NCI-H69 (cell line): ENCODE results near the gene KASH5.
A peak's percentile ranks its signal among the peaks of the same experiment; 100 is the strongest.

Experiments used
- DNase-seq: peaks from one replicate; lab custom pipeline; 2025; lab: John Stamatoyannopoulos, UW

Gene KASH5

GRCh38 chr19:49436381-49437017, 48.5 kb downstream of the KASH5 start:
- DNase-seq, result peak; percentile 57

DNA sequence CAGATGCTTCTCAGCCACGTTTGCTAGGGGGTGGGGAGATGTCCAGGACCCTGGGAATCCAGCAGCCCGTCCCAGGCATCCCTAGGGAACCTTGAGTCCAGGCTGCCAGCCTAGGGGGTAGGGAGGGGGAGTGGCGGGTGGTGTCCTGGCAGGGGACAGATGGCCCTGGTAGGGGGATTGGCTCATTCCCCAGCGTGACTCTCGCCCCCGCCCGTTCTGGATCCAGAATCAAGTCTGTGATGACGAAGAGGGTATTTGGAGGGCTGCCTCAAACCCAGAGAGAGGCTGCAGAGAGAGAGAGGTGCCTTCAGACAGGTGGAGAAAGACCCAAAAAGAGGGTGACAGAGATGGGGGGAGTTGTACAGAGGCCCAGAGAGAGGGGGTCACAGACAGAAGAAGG, 49.2 kb downstream of the KASH5 start:
- DNase-seq, result peak; percentile 26

DNA sequence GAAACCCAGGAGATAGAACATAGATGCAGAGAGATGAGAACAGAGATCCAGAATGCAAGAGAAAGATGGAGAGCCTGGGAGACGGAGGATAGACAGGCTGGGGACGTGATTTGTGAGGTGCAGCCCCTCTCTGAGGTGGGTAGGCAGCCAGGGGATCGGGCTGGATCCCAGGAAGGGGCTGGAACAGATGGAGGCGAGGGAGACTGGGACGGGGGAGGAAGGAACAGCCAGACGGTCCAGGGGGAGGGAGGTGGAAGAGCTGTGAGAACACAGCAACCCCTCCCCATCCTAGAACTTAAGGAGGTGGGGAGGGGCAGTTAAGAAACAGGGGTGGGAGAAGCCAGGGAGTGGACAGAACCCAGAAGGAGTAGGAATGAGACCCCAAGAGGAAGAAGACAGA, 50.2 kb downstream of the KASH5 start:
- DNase-seq, result peak; percentile 20

DNA sequence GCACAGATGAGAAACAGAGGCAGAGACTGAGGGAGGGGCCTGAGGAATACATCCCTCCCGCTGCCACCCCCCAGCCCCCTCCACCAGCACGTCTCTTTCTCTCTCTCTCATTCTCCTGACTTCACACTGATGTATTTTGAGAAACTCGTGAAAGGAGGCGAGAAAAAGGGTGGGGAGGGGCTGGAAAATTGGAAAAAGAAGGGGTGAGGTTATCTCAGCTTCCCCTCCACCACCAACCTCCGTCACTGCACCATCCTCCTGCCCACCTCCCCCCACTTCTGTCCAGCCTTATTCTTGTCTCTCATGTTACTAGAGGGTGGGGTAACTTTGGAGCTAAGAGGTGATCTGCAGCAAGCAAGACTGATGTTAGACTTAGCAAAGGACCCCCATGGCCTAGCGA, 51.8 kb downstream of the KASH5 start:
- no peak for DNase-seq

- no peak for DNase-seq
Observed at GRCh38 chr19:49440439-49441209, 52.6 kb downstream of the KASH5 start.

- DNase-seq, result peak; percentile 59
Observed at GRCh38 chr19:49441210-49441959, 53.3 kb downstream of the KASH5 start, which contains the start of gene SLC17A7. TSS of gene SLC17A7 (minus strand) at chr19:49441527. CDS start at chr19:49441379, 148 bp downstream.

DNA sequence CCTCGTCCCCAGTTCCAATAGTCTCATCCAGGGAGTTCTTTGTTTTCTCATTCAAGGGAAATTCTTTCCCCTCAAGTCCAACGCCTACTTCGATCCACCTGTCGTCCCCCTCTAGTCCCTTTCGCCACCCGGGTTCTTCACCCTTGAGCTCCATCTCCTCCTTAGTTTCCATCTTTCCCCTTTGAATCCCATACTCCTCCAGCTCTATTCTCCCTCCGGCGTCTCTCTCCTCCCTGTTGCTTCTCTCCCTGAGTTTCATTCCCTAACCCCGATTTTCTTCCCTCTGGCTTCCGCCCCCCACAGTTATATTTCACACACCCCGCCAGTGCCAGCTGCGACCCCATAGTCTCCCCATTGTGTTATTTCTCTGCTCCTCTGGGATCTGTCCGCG, 53.9 kb downstream of the KASH5 start:
- peak; percentile 59 for DNase-seq

- peak; percentile 68 for DNase-seq
Observed at GRCh38 chr19:49442354-49442753, 54.3 kb downstream of the KASH5 start.

DNA sequence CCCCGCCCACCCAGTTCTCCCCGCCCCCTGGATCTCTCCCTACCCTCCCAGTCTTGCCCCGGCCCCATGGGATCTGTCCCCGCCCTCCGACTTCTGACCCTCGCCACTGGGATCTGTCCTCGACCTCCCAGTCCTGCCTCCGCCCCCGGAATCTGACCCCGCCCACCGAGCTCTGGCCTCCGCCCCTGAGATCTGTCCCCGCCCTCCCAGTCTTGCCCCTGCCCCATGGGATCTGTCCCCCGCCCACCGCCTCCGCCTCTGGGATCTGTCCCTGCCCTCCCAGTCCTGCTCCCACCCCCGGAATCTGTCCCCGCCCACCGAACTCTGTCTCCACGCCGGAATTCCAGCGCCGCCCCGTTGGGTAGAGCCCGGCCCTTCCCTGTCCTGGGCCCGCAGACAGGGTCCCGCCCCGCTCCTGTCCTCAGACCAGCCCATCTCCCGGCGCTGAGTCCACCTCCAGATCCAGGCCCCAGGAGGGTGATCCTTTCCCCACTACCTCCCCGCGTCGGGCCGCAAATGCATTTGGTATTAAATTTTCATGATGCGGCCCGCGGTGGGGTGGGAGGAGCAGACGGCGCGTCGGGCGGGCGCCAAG, 54.8 kb downstream of the KASH5 start:
- peak; percentile 93 for DNase-seq

GRCh38 chr19:49443366-49444099, 55.5 kb downstream of the KASH5 start:
- peak; percentile 99 for DNase-seq

GRCh38 chr19:49444100-49444700, 56.2 kb downstream of the KASH5 start:
- DNase-seq, result peak; percentile 21

- no peak for DNase-seq
Observed at GRCh38 chr19:49445997-49446396, 57.9 kb downstream of the KASH5 start.

DNA sequence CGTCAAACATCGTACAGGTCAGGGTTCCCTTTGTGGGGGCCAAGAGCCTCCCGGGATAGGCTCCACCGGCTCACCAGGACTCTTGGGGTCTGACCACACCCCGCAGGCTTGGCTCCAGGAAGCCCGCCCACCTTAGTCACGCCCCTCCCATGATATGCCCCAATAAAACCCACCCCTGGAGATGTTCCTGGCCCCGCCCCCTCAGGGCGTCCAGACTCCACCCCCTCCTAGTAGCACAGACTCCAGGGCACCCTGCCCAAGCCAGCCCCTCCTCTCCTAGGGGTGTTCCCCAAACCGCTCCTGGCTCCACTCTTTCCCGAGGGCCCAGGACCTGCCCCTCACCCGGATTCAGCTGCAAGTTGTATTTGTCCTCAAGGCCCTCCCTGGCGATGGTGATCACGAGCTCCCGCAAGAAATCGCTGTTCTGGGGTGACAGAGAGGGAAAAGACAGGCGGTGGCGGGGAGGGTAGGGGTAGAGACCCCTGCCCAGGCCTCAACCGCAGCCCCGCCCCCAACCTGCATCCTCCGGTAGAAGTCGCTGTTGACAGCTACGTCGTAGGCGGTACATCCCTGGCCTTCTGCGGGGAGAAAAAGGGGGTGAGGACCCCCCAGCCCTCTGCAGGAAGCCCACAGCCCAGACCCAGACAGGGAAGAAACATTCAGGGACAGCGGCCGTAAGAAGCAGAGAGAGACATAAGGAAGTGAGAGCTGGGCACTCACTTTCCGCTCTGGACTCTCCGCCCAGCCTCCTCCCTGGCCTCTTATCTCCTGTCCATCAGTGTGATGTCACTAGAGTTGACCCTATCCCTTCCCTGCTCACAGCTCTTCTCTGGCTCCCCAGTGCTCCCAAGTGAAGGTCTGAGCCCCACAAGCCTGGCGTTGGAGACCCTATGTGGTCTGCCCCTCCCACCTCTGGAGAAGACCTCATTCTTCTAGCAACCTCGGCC, 59.7 kb downstream of the KASH5 start:
- DNase-seq, result peak; percentile 28

- no peak for DNase-seq
Observed at GRCh38 chr19:49448432-49448786, 60.4 kb downstream of the KASH5 start.

GRCh38 chr19:49450405-49450804, 62.4 kb downstream of the KASH5 start:
- no peak for DNase-seq

GRCh38 chr19:49451430-49452181, 63.6 kb downstream of the KASH5 start, which contains the start of gene PIH1D1:
TSS of gene PIH1D1 (minus strand) at chr19:49451814. CDS start at chr19:49451574, 240 bp downstream.
- DNase-seq, result peak; percentile 99

DNA sequence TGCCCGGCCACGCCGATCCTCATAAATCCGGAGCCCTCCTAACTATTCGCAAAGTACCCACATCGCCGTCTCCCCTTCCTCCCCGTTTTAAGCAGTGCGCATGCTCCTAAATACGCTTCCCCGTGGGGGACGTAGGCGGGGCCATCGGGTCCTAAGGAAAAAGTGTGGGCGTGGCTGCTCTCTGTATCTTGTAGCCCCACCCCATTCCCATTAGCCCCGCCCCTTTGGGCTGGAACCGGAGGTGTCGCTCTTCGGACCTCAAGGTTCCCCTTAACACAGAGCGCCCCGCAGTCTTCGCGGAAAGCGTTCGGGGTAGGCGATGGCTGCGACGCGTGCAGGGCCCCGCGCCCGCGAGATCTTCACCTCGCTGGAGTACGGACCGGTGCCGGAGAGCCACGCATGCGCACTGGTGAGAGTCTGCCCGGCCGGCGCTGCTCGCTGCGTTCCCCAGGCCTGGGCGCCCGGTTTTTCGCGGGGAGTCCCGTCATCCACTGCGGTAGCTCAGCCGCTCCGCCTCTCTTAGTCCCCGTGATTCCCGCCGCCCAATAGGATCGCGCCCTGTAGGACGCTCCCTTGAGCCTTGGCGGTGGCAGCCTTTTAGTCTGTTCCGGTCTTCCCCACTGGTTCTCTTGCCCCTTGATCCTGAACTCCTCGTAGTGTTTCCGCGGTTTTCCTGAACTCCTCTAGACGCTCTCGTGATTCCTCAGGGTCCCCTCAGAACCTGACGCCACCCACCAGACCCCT, 65.1 kb downstream of the KASH5 start, which contains the start of gene ALDH16A1:
Gene ALDH16A1, plus strand, starts transcription at position 213 of the 744 bp plus-strand sequence. Its CDS starts 107 bp downstream, at position 320.
- peak; percentile 99 for DNase-seq

- no peak for DNase-seq
Observed at GRCh38 chr19:49453757-49454240, 65.8 kb downstream of the KASH5 start.
